Measurements from ENCODE around the gene NFKBIE.
A peak's percentile ranks its signal among the peaks of the same experiment; 100 is the strongest.
"Not testable (repeated sequence)": the region's sequence is repeated elsewhere in the genome, so short reads cannot be mapped to it uniquely, and the experiment has no call there.

Gene NFKBIE, protein sequence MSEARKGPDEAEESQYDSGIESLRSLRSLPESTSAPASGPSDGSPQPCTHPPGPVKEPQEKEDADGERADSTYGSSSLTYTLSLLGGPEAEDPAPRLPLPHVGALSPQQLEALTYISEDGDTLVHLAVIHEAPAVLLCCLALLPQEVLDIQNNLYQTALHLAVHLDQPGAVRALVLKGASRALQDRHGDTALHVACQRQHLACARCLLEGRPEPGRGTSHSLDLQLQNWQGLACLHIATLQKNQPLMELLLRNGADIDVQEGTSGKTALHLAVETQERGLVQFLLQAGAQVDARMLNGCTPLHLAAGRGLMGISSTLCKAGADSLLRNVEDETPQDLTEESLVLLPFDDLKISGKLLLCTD

GRCh38 chr6:44265007-44265721 lies at the start of gene NFKBIE:
TSS of gene NFKBIE (minus strand) at chr6:44265551. CDS start at chr6:44265346, 205 bp downstream.
- peak; percentile 53 for TF ChIP-seq CTCF (conservative IDR thresholded peaks at IDR 0.05; ENCODE audit: low read depth, low read length)
- Histone ChIP-seq H3K4me1 (ENCODE audit: low read depth, poor library complexity, severe bottlenecking) (peaks cover 46% of the 10 kb centered on the region), H2AFZ (ENCODE audit: low read depth) (peak within 1 kb of the TSS; percentile 50), H4K20me1 (ENCODE audit: insufficient read depth) (no peaks in the 10 kb centered on the region), H3K79me2 (ENCODE audit: insufficient read depth, low read depth) (peaks cover 45% of the 10 kb centered on the region), H3K27me3 (ENCODE audit: insufficient read depth, low read depth) (peaks cover 14% of the 10 kb centered on the region; the same call in 1 of the 2 replicates), H3K27ac (peak within 1 kb of the TSS; percentile 96), H3K4me2 (peak within 1 kb of the TSS; percentile 100), H3K9ac (peak within 1 kb of the TSS; percentile 92), H3K36me3 (ENCODE audit: insufficient read depth) (no peaks in the 10 kb centered on the region), H3K4me3 (IDR thresholded peaks at IDR 0.05; ENCODE audit: insufficient read depth, low read depth, low read length) (no peak within 1 kb of the TSS)

DNA sequence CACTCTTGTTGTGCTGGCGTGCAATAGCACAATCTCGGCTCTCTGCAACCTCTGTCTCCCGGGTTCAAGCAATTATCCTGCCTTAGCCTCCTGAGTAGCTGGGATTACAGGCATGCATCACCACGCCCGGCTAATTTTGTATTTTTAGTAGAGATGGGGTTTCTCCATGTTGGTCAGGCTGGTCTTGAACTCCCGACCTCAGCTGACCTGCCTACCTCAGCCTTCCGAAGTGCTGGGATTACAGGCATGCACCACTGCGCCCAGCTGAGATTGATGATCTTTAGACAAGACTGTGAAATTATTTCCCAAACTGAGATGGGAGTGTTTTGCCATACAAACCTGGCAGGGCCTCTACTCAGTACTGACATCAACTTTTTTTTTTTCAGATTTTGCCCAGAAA lies 49.3 kb upstream of the NFKBIE start:
- H2AFZ ChIP-seq (ENCODE audit: low read depth); H3K36me3 ChIP-seq (ENCODE audit: insufficient read depth); H3K27me3 ChIP-seq (ENCODE audit: insufficient read depth, low read depth); H3K4me1 ChIP-seq (ENCODE audit: low read depth, poor library complexity, severe bottlenecking); H3K27ac ChIP-seq; H3K4me3 ChIP-seq (IDR thresholded peaks at IDR 0.05; ENCODE audit: insufficient read depth, low read depth, low read length); H4K20me1 ChIP-seq (ENCODE audit: insufficient read depth); H3K4me2 ChIP-seq; H3K9ac ChIP-seq: not testable (repeated sequence)
- peaks cover 13% of the 10 kb centered on the region; the same call in 1 of the 2 replicates for H3K79me2 ChIP-seq (ENCODE audit: insufficient read depth, low read depth)

DNA sequence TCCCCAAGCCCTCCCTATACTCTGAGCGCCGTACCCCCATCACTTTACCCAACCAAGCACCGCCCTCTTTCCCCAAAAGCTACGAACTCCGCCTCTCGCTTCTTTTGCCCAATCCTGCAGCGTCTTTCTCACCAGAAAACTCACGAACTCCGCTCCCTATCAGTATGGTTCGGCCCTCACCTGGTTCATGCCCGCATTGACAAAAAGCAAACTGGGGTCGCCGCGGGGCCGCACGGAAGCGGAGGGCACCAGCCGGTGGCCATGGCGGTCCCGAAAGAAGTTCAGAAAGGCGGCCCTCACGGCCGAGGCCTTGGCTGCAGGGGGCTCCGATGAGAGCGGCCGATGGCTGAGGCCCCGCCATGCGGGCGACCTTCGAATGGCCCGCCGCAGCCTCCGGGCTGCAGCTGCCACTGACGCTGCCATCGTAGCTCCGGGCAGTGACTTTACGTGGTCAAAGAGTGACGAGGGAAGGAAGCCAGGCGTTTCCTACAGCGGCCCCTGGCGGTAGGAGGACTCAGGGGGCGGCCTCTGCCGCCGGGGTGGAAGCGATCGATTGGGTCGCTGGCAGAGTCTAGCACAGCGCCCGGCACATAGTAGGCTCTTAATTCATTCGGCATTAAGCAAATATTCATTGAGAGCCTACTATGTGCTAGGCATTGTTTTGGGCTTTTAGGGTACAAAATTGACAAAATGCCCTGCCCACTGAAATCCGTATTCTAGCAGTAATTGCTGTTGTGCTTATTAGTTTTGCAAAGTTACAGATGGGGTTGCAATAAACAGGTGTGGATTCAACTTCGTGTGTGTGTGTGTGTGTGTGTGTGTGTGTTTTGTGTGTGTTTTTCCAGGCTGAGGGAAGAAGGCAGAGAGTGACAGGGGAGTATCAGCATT lies 47.8 kb upstream of the NFKBIE start, which contains the start of gene AARS2:
Gene AARS2 (minus strand): TSS at position 447 of the 888 bp plus-strand sequence. CDS start 24 bp downstream, at position 423.
- peak within 1 kb of the TSS; percentile 81 for H3K27ac ChIP-seq
- H3K27me3 ChIP-seq (ENCODE audit: insufficient read depth, low read depth): no peaks in the 10 kb centered on the region
- H2AFZ ChIP-seq (ENCODE audit: low read depth): peak within 1 kb of the TSS; percentile 87

GRCh38 chr6:44311767-44312166 lies 46.4 kb upstream of the NFKBIE start:
- H3K79me2 ChIP-seq (ENCODE audit: insufficient read depth, low read depth): peaks cover 13% of the 10 kb centered on the region; the same call in 1 of the 2 replicates
- no peak overlapping the region for H3K27ac ChIP-seq
- H3K36me3 ChIP-seq (ENCODE audit: insufficient read depth): peaks cover 5% of the 10 kb centered on the region; the same call in 1 of the 2 replicates
- peak overlapping the region; percentile 98; the same call in 1 of the 2 replicates for H3K4me2 ChIP-seq
- H3K4me1 ChIP-seq (ENCODE audit: low read depth, poor library complexity, severe bottlenecking): peaks cover 6% of the 10 kb centered on the region
- H3K27me3 ChIP-seq (ENCODE audit: insufficient read depth, low read depth): no peaks in the 10 kb centered on the region
- TF ChIP-seq CTCF (conservative IDR thresholded peaks at IDR 0.05; ENCODE audit: low read depth, low read length): no peak
- H3K9ac ChIP-seq: no peak overlapping the region
- H4K20me1 ChIP-seq (ENCODE audit: insufficient read depth): no peaks in the 10 kb centered on the region
- no peak overlapping the region for H2AFZ ChIP-seq (ENCODE audit: low read depth)
- H3K4me3 ChIP-seq (IDR thresholded peaks at IDR 0.05; ENCODE audit: insufficient read depth, low read depth, low read length): no peak overlapping the region

More for the DNA sequence above, 47.8 kb upstream of the NFKBIE start, which contains the start of gene AARS2:
- Histone ChIP-seq H4K20me1 (ENCODE audit: insufficient read depth) (no peaks in the 10 kb centered on the region), H3K4me2 (peak within 1 kb of the TSS; percentile 98), H3K79me2 (ENCODE audit: insufficient read depth, low read depth) (peaks cover 13% of the 10 kb centered on the region; the same call in 1 of the 2 replicates), H3K9ac (peak within 1 kb of the TSS; percentile 91), H3K4me1 (ENCODE audit: low read depth, poor library complexity, severe bottlenecking) (peaks cover 6% of the 10 kb centered on the region), H3K4me3 (IDR thresholded peaks at IDR 0.05; ENCODE audit: insufficient read depth, low read depth, low read length) (peak within 1 kb of the TSS; percentile 56), H3K36me3 (ENCODE audit: insufficient read depth) (peaks cover 5% of the 10 kb centered on the region; the same call in 1 of the 2 replicates)
- peak; percentile 91 for TF ChIP-seq CTCF (conservative IDR thresholded peaks at IDR 0.05; ENCODE audit: low read depth, low read length)
